MM.1S (cell line): ENCODE results near the gene EDN3.

Experiments used
- DNase-seq: peaks from one replicate; pipeline ENCODE4 v3.0.0-alpha.2; 2015
- H2AFZ ChIP-seq: fragments of 300-600 bp; sonication (generic); 2 replicates; pipeline ENCODE4 v1.6.0; 2016; ENCODE audit warnings: antibody characterized with exemption, low read length
- H3F3A ChIP-seq: fragments of 300-600 bp; sonication (generic); 2 replicates; pipeline ENCODE4 v1.6.1; 2016; ENCODE audit warnings: mild to moderate bottlenecking, antibody characterized with exemption, low read length, moderate library complexity, mixed read lengths; ENCODE audit not compliant: insufficient read depth
- H3K27ac ChIP-seq: fragments of 300-600 bp; sonication (generic); 2 replicates; pipeline ENCODE4 v1.5.1; 2016; ENCODE audit warnings: mild to moderate bottlenecking, low read length
- H3K27me3 ChIP-seq: fragments of 300-600 bp; sonication (generic); replicated peaks from 2 replicates; pipeline ENCODE4 v1.6.0; 2016; ENCODE audit warnings: low read length; ENCODE audit not compliant: insufficient read depth
- H3K36me3 ChIP-seq: fragments of 300-600 bp; sonication (generic); replicated peaks from 2 replicates; pipeline ENCODE4 v1.6.1; 2016; ENCODE audit warnings: mild to moderate bottlenecking, low read length, mixed read lengths; ENCODE audit not compliant: insufficient read depth
- H3K4me1 ChIP-seq: fragments of 300-600 bp; sonication (generic); 2 replicates; pipeline ENCODE4 v1.6.1; 2016; ENCODE audit warnings: low read length, mixed read lengths
- H3K4me2 ChIP-seq: fragments of 300-600 bp; sonication (generic); 2 replicates; pipeline ENCODE4 v1.6.0; 2016; ENCODE audit warnings: low read depth, low read length
- H3K4me3 ChIP-seq: fragments of 300-600 bp; sonication (generic); 2 replicates; pipeline ENCODE4 v1.5.1; 2016; ENCODE audit warnings: low read length, mixed read lengths
- H3K79me2 ChIP-seq: fragments of 300-600 bp; sonication (generic); 2 replicates; pipeline ENCODE4 v1.6.1; 2016; ENCODE audit warnings: mixed run types, low read length, mixed read lengths
- H3K9ac ChIP-seq: fragments of 300-600 bp; sonication (generic); 2 replicates; pipeline ENCODE4 v1.6.1; 2016; ENCODE audit warnings: low read length, mixed read lengths
- H3K9me2 ChIP-seq: fragments of 300-600 bp; sonication (generic); replicated peaks from 2 replicates; pipeline ENCODE4 v1.6.1; 2016; ENCODE audit warnings: mild to moderate bottlenecking, low read length, mixed read lengths; ENCODE audit not compliant: insufficient read depth
- H3K9me3 ChIP-seq: fragments of 300-600 bp; sonication (generic); replicated peaks from 2 replicates; pipeline ENCODE4 v1.6.1; 2016; ENCODE audit warnings: mild to moderate bottlenecking, low read length, mixed read lengths; ENCODE audit not compliant: insufficient read depth
- H4K20me1 ChIP-seq: fragments of 300-600 bp; sonication (generic); 2 replicates; pipeline ENCODE4 v1.6.1; 2016; ENCODE audit warnings: mild to moderate bottlenecking, low read length, moderate library complexity, mixed read lengths; ENCODE audit not compliant: insufficient read depth
- EZH2 ChIP-seq: fragments of 300-600 bp; sonication (generic); optimal IDR thresholded peaks from 2 replicates; pipeline ENCODE3; 2017; ENCODE audit warnings: low read depth, mild to moderate bottlenecking, antibody characterized with exemption, low read length, mixed read lengths
- EZH2phosphoT487 ChIP-seq: fragments of 300-600 bp; sonication (generic); IDR thresholded peaks from 2 replicates; pipeline ENCODE4 v1.6.1; 2018; ENCODE audit warnings: antibody characterized with exemption, low read length
- TF ChIP-seq, protein P1 (sequence below): fragments of 300-600 bp; sonication (generic); IDR thresholded peaks from 2 replicates; pipeline ENCODE4 v1.5.1; 2016; ENCODE audit warnings: antibody characterized with exemption, low read length, mixed read lengths

Gene EDN3

GRCh38 chr20:59320854-59321647, 20.6 kb downstream of the EDN3 start:
- H3K4me1 ChIP-seq = no peaks in the 10 kb centered on the region
- H2AFZ ChIP-seq = no peak overlapping the region
- no peaks in the 10 kb centered on the region for H3K9me2 ChIP-seq
- no peak overlapping the region for H3K27ac ChIP-seq
- no peak overlapping the region for H3K4me2 ChIP-seq
- H3F3A ChIP-seq = no peaks in the 10 kb centered on the region
- DNase-seq = no peak
- peaks cover 97% of the 10 kb centered on the region for H3K27me3 ChIP-seq
- no peaks in the 10 kb centered on the region for H3K79me2 ChIP-seq
- H3K36me3 ChIP-seq = no peaks in the 10 kb centered on the region
- H3K9ac ChIP-seq = no peak overlapping the region
- H3K4me3 ChIP-seq = no peak overlapping the region
- TF ChIP-seq, protein P1, sequence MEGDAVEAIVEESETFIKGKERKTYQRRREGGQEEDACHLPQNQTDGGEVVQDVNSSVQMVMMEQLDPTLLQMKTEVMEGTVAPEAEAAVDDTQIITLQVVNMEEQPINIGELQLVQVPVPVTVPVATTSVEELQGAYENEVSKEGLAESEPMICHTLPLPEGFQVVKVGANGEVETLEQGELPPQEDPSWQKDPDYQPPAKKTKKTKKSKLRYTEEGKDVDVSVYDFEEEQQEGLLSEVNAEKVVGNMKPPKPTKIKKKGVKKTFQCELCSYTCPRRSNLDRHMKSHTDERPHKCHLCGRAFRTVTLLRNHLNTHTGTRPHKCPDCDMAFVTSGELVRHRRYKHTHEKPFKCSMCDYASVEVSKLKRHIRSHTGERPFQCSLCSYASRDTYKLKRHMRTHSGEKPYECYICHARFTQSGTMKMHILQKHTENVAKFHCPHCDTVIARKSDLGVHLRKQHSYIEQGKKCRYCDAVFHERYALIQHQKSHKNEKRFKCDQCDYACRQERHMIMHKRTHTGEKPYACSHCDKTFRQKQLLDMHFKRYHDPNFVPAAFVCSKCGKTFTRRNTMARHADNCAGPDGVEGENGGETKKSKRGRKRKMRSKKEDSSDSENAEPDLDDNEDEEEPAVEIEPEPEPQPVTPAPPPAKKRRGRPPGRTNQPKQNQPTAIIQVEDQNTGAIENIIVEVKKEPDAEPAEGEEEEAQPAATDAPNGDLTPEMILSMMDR = no peak
- TF ChIP-seq EZH2phosphoT487 = no peak
- no peak for TF ChIP-seq EZH2
- no peaks in the 10 kb centered on the region for H4K20me1 ChIP-seq
- H3K9me3 ChIP-seq = no peaks in the 10 kb centered on the region

GRCh38 chr20:59322081-59322480, 21.7 kb downstream of the EDN3 start:
- Histone ChIP-seq H3K4me2 (no peak overlapping the region), H3K36me3 (no peaks in the 10 kb centered on the region), H3K9ac (no peak overlapping the region), H3K27ac (no peak overlapping the region), H3K27me3 (peaks cover 92% of the 10 kb centered on the region), H3K4me3 (no peak overlapping the region), H3K9me2 (no peaks in the 10 kb centered on the region), H3K4me1 (no peaks in the 10 kb centered on the region), H3F3A (no peaks in the 10 kb centered on the region), H3K9me3 (no peaks in the 10 kb centered on the region), H2AFZ (no peak overlapping the region), H3K79me2 (no peaks in the 10 kb centered on the region), H4K20me1 (no peaks in the 10 kb centered on the region)
- DNase-seq = no peak
- TF ChIP-seq, protein P1 = no peak
- TF ChIP-seq EZH2phosphoT487 (no peak), EZH2 (no peak)

DNA sequence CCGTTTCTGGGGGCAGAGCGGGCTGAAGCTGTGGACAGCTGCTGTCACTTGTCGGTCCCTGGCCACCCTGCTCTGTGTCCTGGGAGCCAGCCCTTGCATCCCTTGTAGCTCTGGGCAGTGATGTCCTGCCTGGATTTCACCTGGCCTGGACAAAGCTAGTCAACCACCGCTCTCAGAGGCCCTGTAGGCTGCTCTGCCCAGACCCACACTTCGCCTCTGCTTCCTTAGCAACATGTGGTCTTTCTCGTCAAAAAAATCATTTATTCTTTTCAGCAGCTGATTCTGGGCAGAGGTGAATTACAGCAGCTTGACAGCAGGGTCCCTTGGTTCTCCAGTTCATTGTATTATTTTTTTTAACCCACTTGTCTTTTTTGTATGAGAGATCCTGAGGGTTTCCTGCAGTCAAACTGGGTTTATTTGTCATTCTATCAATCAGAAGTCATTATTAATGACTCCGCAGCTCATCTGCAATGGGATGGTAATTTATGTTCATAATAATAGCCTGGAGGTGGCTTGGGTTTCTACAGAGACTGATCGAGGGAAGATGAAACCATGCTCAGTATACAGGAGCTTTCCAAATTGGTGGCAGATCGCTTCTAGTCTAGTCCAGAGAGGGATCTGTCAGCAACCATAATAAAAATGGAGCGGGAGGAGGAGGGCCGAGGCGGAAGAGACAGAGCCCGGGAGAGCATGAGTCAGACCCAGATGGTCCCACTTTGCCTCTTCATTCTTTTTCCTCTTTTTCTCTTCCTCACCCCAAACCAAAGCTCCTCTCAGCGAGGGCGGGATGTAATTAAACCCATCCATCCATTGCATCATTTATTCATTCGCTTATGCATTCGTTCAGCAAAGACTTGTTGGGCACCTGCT, 22.4 kb downstream of the EDN3 start:
- TF ChIP-seq, protein P1 = no peak
- TF ChIP-seq EZH2 = peak; percentile 20
- Histone ChIP-seq H3K27ac (no peak overlapping the region), H3K9ac (no peak overlapping the region), H4K20me1 (no peaks in the 10 kb centered on the region), H3K9me3 (no peaks in the 10 kb centered on the region), H3K9me2 (no peaks in the 10 kb centered on the region), H3F3A (no peaks in the 10 kb centered on the region), H2AFZ (no peak overlapping the region), H3K36me3 (no peaks in the 10 kb centered on the region), H3K4me2 (no peak overlapping the region), H3K4me3 (no peak overlapping the region), H3K27me3 (peaks cover 93% of the 10 kb centered on the region), H3K79me2 (no peaks in the 10 kb centered on the region), H3K4me1 (no peaks in the 10 kb centered on the region)
- DNase-seq = no peak
